SIG-M5 (cell line): ENCODE results near the gene GRM7.

Experiments
- DNase-seq: peaks from one replicate; lab custom pipeline; 2025; lab: John Stamatoyannopoulos, UW

GRM7 gene

DNA sequence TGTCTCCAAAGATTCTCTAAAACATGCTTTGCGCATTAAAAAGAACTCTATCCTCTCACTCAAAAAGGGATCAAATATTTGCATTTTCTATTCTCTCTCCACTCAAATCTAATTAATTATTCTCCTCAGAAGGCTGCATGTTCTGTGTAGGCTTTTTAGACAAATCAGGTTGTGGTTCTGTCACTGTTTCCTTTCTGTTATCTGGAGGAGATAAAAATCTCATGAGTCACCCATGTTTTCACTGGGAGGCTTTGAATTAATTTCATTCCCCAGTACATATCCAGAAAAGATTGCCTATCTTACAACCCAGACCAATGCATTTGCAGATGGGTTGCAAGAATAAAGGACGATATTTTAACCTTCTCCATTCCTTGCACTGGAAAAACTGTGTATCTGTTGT lies 446.5 kb downstream of the GRM7 start:
- no peak for DNase-seq

DNA sequence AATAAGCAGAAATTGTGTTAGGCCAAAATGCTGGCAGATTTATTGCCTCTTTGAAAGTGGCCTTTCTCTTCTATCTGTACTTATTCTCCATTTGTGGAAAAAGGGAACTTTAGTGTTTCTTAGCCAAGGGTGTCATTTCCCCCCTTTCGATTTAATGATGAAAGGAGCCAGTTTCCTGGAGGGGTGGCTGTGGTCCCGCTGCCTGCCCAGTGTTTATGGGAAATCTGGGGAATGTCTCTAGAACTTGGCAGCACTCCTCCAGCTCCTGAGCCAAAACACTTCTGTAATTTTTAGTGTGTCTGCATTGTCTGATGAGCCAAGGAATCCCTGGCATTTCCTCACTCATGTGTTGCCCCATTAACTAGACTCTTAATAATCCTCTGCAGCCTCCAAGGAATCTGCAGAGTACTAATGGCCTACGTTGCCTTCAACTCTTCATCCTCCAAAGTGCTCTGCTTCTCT lies 448.8 kb downstream of the GRM7 start:
- DNase-seq, result no peak

DNA sequence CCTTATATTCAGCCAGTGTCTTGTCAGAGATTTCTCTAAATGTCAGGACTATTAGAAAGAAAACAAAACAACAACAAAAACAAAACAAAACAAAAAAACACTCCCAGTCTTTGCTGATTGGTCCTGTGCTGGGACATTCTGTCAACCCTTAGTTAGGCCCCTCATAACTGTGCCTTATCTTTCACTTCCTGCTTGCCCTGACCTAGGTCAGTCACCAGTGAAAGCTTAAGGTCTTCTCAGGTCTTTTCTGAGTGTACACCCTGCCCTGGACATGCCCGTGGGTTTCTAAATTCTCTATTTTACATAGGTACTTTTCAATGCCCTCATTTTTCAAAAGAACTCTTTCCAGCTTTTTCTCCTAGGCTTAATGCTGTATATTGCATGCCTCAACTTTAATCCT lies 454.1 kb downstream of the GRM7 start:
- no peak for DNase-seq

DNA sequence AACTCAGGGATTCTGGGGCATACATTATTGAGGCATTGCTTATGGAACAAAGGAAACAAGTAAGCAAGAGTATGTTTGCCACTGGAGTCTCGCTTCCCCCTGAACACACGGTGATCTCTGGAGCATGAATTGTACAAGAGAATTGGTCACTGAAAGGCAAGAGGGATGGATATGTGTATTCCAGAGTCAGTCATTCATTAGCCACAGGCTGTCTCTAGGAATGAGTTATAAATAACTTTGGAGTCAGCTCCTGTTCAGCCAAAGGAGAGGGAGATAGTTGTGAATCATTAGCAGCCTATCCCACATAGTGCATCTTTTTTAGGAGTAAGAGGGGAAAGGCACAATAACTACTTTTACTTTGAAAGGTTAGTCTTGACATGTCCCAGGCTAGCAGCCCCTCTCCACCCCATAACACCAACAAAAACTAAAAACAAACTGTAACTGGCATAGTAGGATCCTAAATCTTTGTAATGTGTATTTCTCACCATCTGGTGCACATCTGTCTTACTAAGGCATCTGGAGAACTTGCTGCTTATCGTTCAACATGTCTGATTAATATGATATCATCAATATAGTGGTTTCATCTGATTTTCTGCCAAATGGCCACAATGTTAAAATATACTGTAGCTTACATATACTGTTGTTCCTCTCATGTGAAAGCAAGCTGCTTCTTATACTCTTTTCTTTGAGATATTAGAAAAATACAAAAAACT lies 462.2 kb downstream of the GRM7 start:
- DNase-seq, result no peak

DNA sequence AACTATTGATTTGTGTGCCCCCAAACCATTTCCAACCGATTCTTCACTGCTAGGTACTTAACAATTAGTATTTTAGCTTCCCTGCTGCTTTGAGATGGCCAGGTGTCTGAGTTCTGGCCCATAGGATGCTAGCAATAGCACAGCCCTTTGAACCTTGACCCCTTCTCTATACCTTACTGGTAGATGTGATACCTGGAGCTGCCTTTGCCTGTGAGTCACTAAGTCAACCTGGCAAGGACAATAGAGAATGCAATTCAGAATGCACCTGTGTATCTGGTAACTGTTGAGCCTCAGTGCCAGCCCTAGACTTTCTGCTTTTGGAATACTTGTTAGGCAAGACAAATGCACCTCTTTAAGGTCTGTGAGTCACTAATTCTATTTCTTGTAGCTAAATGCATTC lies 467.4 kb downstream of the GRM7 start:
- no peak for DNase-seq

DNA sequence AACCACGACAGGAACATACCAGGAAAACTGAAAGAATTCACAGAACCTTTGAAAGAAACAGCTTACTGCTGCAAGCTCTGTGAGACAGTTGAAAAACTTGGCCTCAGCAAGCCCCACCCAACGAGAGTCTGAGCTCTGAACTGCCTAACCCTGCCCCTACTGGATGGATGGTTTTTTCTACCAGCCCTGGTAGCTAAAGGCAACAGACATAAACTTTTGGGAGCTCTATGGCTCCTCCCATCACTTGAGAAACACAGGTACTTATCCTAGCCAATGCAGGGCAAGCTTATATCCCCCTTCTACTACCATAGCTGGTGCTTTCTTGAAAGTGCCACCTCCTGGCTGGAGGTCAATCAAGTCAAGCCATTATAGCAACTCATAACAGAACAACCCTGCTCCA lies 471.8 kb downstream of the GRM7 start:
- no peak for DNase-seq

DNA sequence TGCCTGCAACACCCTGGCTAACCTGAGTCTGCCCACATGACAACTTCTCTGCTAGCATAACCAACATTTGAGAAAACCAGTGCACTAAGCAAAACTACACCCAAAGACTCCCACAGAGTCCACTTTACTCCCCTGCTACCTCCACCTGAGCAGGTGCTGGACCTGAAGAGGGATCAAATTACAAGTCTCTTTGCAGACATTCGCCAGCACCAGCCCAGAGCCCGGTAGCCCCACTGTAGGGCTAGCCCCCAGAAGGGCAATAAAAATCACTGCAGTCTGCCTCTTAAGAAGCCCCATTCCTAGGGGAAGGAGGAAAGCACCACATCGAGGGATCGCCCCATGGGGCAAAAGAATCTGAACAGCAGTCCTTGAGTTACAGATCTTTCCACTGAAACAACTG lies 472.2 kb downstream of the GRM7 start:
- DNase-seq, result no peak

DNA sequence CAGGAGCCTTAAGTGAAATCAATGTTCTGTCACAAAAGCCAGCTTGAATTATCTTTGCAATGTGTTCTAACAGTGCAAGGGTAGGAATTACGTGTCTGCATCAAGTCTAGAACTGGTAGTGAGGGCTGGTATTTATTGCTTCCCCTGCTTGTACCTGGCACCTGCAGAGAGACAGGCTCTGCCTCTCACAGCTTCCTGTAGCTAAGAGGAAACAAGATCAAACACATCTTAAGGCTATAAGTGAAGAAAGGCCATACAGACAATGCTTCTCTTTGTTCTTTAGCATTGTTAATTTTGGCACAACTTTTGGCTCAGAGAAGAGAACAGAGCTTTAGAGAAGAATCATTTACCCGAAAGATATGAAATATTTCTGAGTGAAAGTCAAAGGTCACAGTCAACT lies 479.9 kb downstream of the GRM7 start:
- no peak for DNase-seq

DNA sequence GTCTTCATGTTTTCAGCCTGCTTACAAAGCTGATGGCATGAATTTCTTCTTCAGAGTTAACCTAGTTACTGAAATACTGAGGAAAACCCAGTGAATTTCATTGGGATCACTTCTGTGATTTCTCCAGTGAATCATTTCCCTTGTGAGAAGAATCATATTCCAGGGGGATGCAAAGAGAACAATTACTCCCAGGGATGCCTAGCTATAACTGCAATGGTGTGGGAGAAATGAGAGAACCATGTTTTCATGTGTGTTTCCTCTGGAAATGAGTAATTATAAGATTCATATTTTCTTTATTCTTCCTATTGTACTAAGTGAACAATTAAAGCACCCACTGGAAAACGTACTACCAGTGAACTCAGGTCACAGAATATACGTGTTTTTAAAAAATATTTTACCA lies 485.4 kb downstream of the GRM7 start:
- DNase-seq, result no peak

DNA sequence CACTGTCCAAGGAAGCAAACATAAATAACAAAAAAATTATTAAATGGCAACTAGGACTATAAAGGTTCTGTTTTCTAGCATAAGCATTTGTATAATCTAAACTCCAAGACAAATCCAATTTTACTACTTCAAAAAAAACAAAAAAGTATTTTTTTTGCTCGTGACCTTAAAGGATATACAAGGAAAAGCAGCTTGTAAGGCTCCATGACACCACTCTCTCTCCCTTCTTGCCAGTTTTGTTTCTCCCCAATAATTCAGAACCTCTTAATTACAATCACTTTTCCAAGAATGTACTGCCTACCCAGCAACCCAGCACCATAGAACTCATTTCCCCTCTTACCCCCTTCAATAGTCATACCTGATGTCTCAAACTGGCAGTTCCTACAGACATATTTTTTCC lies 496.2 kb downstream of the GRM7 start:
- DNase-seq, result no peak

DNA sequence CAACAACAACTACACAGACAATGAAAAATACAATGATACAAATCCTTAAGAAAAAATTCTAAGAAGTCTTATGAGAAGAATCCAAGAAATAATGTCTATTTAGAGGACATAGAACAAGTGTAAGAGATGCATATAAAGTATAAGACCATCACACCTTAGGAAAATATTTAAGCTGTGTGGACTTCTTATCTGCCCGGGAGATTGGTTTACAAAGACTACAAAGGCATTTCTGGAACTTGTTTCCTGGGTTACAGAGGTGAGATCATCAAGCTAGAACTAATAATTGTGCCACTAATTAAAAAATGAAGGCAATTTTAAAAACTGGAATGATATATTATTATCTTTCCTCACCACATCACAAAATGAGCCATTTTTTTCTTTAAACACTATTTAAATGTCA lies 507.1 kb downstream of the GRM7 start:
- no peak for DNase-seq

DNA sequence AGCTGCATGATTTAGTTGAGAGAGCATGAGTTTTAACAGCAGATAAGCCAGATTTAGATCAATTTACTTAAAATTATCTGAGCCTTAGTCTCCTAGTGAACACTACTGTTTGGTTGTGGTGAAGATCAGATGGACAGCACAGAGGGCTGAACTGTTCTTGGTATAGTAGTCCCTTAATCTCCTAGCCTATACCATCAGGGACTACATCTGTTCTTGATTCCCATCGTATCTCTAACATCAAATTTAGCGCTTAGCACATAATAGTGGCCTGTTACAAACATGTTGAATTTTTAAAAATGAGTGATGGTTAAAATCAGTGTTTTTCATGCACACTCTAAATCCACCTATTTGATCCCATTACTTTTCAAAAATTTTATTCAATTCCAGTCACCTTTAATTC lies 507.7 kb downstream of the GRM7 start:
- no peak for DNase-seq

DNA sequence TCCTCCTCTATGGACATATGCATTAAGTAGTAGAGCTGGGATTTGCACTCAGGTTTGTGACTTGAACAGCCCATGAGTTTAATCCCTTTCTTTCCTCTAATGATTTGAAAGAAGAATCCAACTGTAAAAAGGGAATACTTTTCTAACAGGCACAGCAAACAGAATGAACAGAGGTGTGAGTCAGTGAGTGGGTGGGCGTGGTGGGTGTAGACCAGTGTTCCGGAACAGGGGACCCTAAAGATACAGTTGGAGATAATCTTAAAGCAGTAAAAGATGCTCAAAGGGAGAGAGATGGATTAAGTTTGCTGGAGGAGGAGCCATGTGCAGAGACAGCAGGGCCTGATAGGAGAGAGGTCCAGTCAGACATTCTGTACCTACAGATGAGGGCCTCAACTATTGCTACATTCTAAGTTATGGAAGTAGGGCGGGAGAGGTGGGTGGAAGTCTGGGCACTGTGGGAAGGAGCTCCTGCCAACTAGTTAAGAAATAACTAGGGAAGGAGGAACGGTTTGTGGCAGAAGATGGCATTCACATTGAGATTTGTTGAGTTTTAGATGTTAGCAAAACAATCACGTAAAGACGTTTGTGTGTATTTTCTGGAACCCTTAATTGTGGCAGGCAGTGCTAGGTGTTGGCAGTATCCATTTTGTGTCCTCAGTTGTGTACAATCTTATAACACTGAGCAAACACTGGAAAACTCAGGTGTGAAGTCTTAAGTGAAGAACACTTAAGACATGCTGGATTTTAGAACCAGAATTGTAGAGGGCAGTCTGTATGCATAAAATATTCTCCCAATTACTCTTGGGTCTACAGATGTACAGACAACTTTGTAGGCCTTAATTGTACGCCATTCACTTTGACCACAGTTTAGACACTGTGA lies 511.0 kb downstream of the GRM7 start:
- no peak for DNase-seq

DNA sequence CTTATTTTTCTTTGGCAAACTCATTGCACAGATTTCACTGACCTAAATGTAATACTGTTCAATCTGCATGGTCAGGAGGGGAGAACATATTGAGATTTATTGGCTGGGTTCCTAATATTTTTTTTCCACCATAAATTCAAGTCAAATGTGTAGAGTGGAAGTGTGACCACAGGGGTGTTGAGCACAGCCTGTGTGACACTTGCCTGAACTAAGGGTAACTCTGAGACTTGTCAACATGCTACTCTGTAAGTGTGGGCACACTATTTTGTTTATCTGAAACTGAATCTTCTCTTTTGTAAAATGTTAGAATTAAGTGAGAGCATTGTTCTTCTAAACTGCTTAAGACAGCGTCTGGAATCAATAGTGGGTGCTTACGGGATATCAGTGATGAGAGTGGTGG lies 516.2 kb downstream of the GRM7 start:
- DNase-seq, result no peak

DNA sequence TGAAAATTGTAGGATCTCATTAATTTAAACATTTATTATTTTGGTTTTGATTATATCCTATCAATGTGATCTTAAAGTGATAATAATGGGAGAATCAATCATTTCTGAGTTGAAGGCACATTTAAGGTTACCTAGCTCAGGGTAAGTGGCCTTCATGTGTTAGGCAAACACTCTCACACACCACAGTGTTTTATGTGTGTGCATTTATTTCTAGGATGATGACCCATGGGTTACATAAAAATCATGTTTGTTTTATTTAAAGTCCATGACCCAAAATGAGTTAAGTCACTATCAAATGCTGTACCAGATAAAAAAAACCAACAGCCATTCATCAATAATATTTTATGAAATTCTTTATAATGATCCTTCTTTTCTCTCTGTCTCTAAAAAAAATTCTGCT lies 520.8 kb downstream of the GRM7 start:
- no peak for DNase-seq

DNA sequence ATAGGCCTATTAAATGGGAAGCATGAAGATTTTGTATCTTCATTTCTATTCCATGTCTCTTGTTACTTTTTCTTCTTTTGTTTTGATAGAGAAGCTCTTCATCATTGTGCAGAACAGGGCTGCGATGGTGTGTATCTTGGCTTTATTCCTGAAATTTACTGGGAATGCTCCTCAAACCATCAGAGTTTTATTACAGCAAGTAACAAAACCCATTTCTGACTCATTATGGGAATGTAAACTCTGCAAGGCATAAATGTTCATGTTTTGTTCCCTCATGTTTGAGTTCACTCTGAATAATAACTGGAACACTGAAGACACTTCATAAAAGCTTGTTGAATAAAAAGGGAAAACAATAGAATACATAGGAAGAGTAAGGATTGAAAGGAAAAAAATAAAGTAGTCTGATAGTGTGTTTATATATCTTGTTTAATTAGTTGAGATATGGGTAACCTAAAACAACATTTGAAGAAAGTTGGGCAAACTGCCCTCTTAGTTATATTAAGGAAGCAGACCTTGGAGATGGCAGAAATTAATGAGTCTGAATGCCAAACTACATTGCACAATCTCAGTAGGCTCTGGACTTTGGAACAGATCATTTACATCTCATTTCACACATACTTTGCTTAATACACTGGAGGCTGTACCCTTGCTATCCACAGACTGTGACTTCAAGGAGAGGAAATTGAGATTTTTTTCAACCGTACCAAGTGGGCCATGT lies 521.5 kb downstream of the GRM7 start:
- DNase-seq, result no peak

DNA sequence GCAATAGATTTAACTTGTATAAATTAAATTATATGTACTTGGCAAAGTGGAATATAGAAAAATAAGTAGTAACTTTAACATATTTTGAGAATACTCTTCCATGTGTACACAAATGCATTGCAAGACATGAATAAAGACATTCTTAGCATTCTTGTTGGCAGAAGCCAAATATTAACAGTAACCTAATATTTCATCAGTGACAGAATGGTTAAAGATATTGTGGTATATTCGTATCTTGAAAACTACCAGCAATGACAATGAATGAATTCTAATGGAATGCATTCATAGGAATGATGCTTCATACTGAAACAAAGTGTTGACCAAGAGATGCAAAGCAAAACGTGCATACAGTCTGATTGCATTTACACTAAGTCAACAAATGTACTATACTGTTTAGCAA lies 524.7 kb downstream of the GRM7 start:
- DNase-seq, result no peak

DNA sequence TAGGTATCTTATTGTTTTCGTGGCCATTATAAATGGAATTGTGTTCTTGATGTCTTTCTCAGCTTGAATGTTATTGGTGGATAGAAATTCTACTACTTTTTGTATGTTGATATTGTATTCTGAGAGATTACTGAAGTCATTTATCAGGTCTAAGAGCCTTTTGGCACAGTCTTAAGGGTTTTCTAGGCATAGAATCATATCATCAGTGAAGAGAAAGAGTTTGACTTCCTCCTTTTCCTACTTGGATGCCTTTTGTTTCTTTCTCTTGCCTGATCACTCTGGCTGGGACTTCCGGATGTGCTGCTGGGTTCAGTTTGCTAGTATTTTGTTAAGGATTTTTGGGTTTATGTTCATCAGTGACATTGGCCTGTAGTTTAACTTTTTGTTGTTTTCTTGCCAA lies 527.1 kb downstream of the GRM7 start:
- no peak for DNase-seq

DNA sequence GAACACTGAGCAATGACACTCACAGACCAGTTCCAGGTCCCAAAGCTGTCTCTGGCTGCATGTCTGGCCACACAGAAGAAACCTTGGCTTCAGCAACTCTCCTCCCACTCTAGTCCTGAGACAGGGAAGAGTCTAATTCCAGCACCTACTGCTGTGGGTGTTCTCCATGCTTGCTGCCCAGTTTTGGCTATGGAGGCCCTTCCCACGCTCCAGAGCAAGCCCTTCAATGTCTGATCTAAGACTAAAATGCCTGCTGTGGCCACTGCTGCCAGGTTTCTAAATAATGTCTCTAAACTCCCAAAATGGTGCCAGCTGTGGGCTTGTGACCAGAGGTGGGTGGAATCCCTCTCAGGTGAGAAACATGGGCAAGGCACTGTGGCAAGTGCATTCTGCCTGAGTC lies 531.3 kb downstream of the GRM7 start:
- no peak for DNase-seq

DNA sequence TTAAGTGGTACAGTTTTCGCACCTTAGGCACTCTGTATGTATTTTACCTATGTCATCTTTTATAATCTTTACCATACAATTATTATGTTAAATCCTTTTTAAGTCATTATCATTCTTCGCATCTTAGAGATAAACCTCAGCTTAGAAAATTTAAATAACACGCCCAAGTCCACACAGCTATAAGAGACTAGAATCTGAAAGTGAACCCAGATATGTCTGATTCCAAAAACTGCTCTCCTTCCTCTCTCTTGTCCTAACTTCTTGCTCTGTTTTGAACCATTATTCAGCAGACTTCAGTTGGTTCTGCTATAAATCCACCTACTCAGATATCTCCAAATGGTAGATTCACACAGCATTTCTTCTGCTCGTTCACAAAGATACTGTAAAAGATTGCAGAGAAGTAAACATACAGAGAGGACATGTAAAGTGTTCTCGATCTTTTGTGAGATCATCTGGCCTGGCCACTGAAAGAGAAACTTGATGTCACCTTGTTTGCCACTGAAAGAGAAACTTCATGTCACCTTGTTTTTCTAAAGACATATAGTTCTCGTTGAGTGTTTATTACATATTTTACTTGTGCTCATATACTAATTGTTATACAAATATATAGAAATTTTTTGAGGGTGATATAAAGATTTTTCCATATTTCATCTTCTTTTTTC lies 533.2 kb downstream of the GRM7 start:
- DNase-seq, result no peak

DNA sequence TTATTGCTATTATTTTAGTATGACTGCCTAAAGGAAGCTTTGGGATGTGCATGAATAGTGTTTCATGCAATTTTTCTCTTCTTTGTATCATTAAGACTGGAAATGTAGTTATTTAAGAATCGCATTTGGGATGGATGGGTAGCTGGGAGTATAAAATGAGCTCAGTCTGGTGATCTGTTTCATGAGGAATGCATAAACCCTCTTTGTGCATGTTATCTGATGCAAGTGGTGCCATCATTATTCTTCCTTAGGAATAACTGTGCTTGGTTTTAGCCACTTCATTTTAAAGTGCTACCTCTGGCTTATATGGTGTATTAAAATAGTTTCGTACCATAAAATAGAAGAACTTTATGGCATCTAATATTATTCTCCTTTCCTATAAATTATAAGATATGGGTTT lies 535.6 kb downstream of the GRM7 start:
- DNase-seq, result no peak

DNA sequence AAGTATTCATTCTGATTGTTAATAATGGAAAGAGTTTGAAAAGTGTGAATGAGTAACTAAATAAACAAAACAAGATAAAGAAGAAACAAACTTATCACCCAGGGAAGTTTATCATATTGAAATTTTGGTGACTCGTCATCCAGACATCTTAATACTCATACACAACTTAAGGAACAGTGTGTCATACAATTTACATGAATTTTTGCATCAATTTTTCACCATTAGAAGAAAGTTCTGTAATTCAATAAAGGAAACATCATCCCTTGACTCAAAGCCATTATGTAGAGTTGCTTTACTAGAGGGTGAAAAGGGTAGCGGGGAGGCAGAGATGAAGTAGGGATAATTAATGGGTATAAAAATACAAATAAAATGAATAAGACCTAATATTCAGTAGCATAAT lies 536.2 kb downstream of the GRM7 start:
- no peak for DNase-seq
